HG03521 (cell line): ENCODE measurements around the gene CKMT1A.
"Not testable (repeated sequence)": the region's sequence is repeated elsewhere in the genome, so short reads cannot be mapped to it uniquely, and the experiment has no call there.

Experiments
- ATAC-seq: cut with Tn5 transposase; IDR thresholded peaks from one replicate; pipeline ENCODE4 v1.9.1; 2021; ENCODE audit warnings: mild to moderate bottlenecking, moderate library complexity; ENCODE audit not compliant: unreplicated experiment

Gene CKMT1A

DNA sequence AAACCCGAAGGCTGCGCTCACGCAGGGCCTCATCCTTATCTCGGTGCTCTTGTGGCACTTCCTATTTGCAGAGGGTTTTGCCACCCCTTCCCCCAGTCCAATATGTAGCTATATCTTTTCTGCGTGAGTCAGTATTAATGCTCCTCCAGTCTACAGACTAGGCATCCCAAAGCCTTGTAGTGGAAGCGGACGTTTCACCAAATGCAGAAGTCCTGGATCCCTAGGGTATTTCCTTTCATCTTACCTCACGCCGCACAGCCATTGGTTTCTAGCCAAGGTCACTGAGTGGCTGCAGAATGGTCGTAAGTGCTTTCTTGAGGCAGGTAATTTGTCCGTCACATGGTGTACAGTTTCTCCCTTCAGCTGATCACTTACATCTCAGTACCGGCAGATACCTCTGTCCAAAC is 53.2 kb downstream of the CKMT1A start:
- not testable (repeated sequence) for ATAC-seq

DNA sequence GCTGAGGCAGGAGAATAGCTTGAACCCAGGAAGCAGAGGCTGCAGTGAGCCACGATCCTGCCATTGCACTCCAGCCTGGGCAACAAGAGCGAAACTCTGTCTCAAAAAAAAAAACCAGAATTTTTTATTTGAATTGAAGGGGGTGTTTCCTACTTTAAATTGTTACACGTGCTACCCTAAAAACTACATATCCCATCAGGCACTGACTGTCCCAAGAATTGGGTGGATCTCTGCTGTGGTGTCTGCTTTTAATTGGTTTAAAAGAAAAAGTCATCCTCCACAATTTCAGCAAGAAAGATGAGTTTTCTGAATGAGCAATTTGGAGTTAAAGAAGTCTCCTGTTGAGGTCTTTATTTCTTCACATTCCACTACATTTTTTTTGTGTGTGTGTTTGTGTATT is 54.7 kb downstream of the CKMT1A start:
- ATAC-seq: no peak
